BLaER1 treated with 17β-estradiol and CSF1 and Interleukin-3, amounts not matched to agents 10 nM and 100 nM (cell line): Measurements from ENCODE around the gene CLDN11.

Source experiments
- H3K27ac ChIP-seq, 11 experiments: shearing (Covaris generic); formaldehyde crosslinking; 2 replicates each; pipeline ENCODE4 v1.8.1; 2022
- H3K27me3 ChIP-seq, 11 experiments: shearing (Covaris generic); formaldehyde crosslinking; 2 replicates each; pipeline ENCODE4 v1.8.1; 2022
- H3K36me3 ChIP-seq, 11 experiments: shearing (Covaris generic); formaldehyde crosslinking; 2 replicates each; pipeline ENCODE4 v1.8.1; 2022
- H3K4me1 ChIP-seq, 10 experiments: shearing (Covaris generic); formaldehyde crosslinking; 2 replicates each; pipeline ENCODE4 v1.8.1; 2022
- H3K4me2 ChIP-seq, 11 experiments: shearing (Covaris generic); formaldehyde crosslinking; 2 replicates each; pipeline ENCODE4 v1.8.1; 2022
- H3K4me3 ChIP-seq, 10 experiments: shearing (Covaris generic); formaldehyde crosslinking; 2 replicates each; pipeline ENCODE4 v1.8.1; 2022
- H3K9ac ChIP-seq, 11 experiments: shearing (Covaris generic); formaldehyde crosslinking; 2 replicates each; pipeline ENCODE4 v1.8.1; 2022
- H3K9me3 ChIP-seq, 11 experiments: shearing (Covaris generic); formaldehyde crosslinking; replicated peaks in 1 of 11; 2 replicates each; pipeline ENCODE4 v1.8.1; 2022
- H4K20me1 ChIP-seq, 11 experiments: shearing (Covaris generic); formaldehyde crosslinking; 2 replicates each; pipeline ENCODE4 v1.8.1; 2022
- Cebpa-rat ChIP-seq, 11 experiments: shearing (Covaris generic); IDR thresholded peaks; 2 replicates each; pipeline ENCODE4 v1.8.1; 2022

Gene CLDN11

GRCh38 chr3:170436697-170437096 is 18.0 kb downstream of the CLDN11 start:
- no peak overlapping the region for H3K4me2 ChIP-seq
- no peaks in the 10 kb centered on the region for H4K20me1 ChIP-seq
- H3K9me3 ChIP-seq = no peaks in the 10 kb centered on the region
- no peak overlapping the region for H3K27ac ChIP-seq
- H3K4me1 ChIP-seq = no peaks in the 10 kb centered on the region
- no peak overlapping the region for H3K4me3 ChIP-seq
- H3K36me3 ChIP-seq = no peaks in the 10 kb centered on the region
- TF ChIP-seq Cebpa-rat (IDR thresholded peaks at IDR 0.05) = no peak
- no peaks in the 10 kb centered on the region for H3K27me3 ChIP-seq
- H3K9ac ChIP-seq = no peak overlapping the region

- no peaks in the 10 kb centered on the region for H3K36me3 ChIP-seq
- no peaks in the 10 kb centered on the region for H4K20me1 ChIP-seq
- H3K9ac ChIP-seq = no peak overlapping the region
- no peaks in the 10 kb centered on the region for H3K9me3 ChIP-seq
- H3K27ac ChIP-seq = no peak overlapping the region
- no peak overlapping the region for H3K4me3 ChIP-seq
- TF ChIP-seq Cebpa-rat (IDR thresholded peaks at IDR 0.05) = no peak
- no peaks in the 10 kb centered on the region for H3K27me3 ChIP-seq
- H3K4me1 ChIP-seq = no peaks in the 10 kb centered on the region
- no peak overlapping the region for H3K4me2 ChIP-seq
Measured at GRCh38 chr3:170437176-170437575, 18.5 kb downstream of the CLDN11 start.

- no peak for TF ChIP-seq Cebpa-rat (IDR thresholded peaks at IDR 0.05)
- Histone ChIP-seq H3K27me3 (no peaks in the 10 kb centered on the region), H3K4me3 (no peak overlapping the region), H4K20me1 (no peaks in the 10 kb centered on the region), H3K4me1 (no peaks in the 10 kb centered on the region), H3K9me3 (no peaks in the 10 kb centered on the region), H3K36me3 (no peaks in the 10 kb centered on the region), H3K4me2 (no peak overlapping the region), H3K27ac (no peak overlapping the region), H3K9ac (no peak overlapping the region)
Measured at GRCh38 chr3:170437696-170438407, 19.2 kb downstream of the CLDN11 start.

- no peak for TF ChIP-seq Cebpa-rat (IDR thresholded peaks at IDR 0.05)
- no peak overlapping the region for H3K27ac ChIP-seq
- no peaks in the 10 kb centered on the region for H3K9me3 ChIP-seq
- no peaks in the 10 kb centered on the region for H3K4me1 ChIP-seq
- no peaks in the 10 kb centered on the region for H3K36me3 ChIP-seq
- no peaks in the 10 kb centered on the region for H4K20me1 ChIP-seq
- H3K9ac ChIP-seq = no peak overlapping the region
- no peak overlapping the region for H3K4me3 ChIP-seq
- no peaks in the 10 kb centered on the region for H3K27me3 ChIP-seq
- no peak overlapping the region for H3K4me2 ChIP-seq
Measured at GRCh38 chr3:170438836-170439235, 20.2 kb downstream of the CLDN11 start.

GRCh38 chr3:170440344-170440743 is 21.7 kb downstream of the CLDN11 start:
- Histone ChIP-seq H3K27me3 (no peaks in the 10 kb centered on the region), H3K36me3 (no peaks in the 10 kb centered on the region), H4K20me1 (no peaks in the 10 kb centered on the region), H3K4me2 (no peak overlapping the region), H3K9ac (no peak overlapping the region), H3K9me3 (no peaks in the 10 kb centered on the region), H3K27ac (no peak overlapping the region), H3K4me3 (no peak overlapping the region), H3K4me1 (no peaks in the 10 kb centered on the region)
- no peak for TF ChIP-seq Cebpa-rat (IDR thresholded peaks at IDR 0.05)

GRCh38 chr3:170441412-170441811 is 22.7 kb downstream of the CLDN11 start:
- no peaks in the 10 kb centered on the region for H3K36me3 ChIP-seq
- no peaks in the 10 kb centered on the region for H4K20me1 ChIP-seq
- no peak for TF ChIP-seq Cebpa-rat (IDR thresholded peaks at IDR 0.05)
- no peaks in the 10 kb centered on the region for H3K9me3 ChIP-seq
- no peak overlapping the region for H3K4me3 ChIP-seq
- no peaks in the 10 kb centered on the region for H3K27me3 ChIP-seq
- no peak overlapping the region for H3K4me2 ChIP-seq
- no peak overlapping the region for H3K9ac ChIP-seq
- H3K27ac ChIP-seq = no peak overlapping the region
- H3K4me1 ChIP-seq = no peaks in the 10 kb centered on the region

GRCh38 chr3:170442947-170443346 is 24.3 kb downstream of the CLDN11 start:
- H4K20me1 ChIP-seq = no peaks in the 10 kb centered on the region
- H3K9me3 ChIP-seq = no peaks in the 10 kb centered on the region
- H3K4me2 ChIP-seq = no peak overlapping the region
- no peaks in the 10 kb centered on the region for H3K27me3 ChIP-seq
- H3K4me1 ChIP-seq = no peaks in the 10 kb centered on the region
- no peak overlapping the region for H3K27ac ChIP-seq
- TF ChIP-seq Cebpa-rat (IDR thresholded peaks at IDR 0.05) = no peak
- H3K4me3 ChIP-seq = no peak overlapping the region
- H3K36me3 ChIP-seq = no peaks in the 10 kb centered on the region
- H3K9ac ChIP-seq = no peak overlapping the region

- H3K36me3 ChIP-seq = no peaks in the 10 kb centered on the region
- H3K9ac ChIP-seq = no peak overlapping the region
- no peak overlapping the region for H3K27ac ChIP-seq
- no peak for TF ChIP-seq Cebpa-rat (IDR thresholded peaks at IDR 0.05)
- H4K20me1 ChIP-seq = no peaks in the 10 kb centered on the region
- H3K4me3 ChIP-seq = no peak overlapping the region
- no peaks in the 10 kb centered on the region for H3K4me1 ChIP-seq
- no peak overlapping the region for H3K4me2 ChIP-seq
- H3K9me3 ChIP-seq = no peaks in the 10 kb centered on the region
- no peaks in the 10 kb centered on the region for H3K27me3 ChIP-seq
Measured at GRCh38 chr3:170443457-170443856, 24.8 kb downstream of the CLDN11 start.

GRCh38 chr3:170448584-170448983 is 29.9 kb downstream of the CLDN11 start:
- Histone ChIP-seq H4K20me1 (no peaks in the 10 kb centered on the region), H3K4me3 (no peak overlapping the region), H3K4me2 (no peak overlapping the region), H3K36me3 (no peaks in the 10 kb centered on the region), H3K9me3 (no peaks in the 10 kb centered on the region), H3K9ac (no peak overlapping the region), H3K4me1 (no peaks in the 10 kb centered on the region), H3K27me3 (no peaks in the 10 kb centered on the region), H3K27ac (no peak overlapping the region)
- TF ChIP-seq Cebpa-rat (IDR thresholded peaks at IDR 0.05) = no peak

- Histone ChIP-seq H3K4me1 (no peaks in the 10 kb centered on the region), H3K9ac (no peak overlapping the region), H3K4me2 (no peak overlapping the region), H3K36me3 (no peaks in the 10 kb centered on the region), H3K27ac (no peak overlapping the region), H3K9me3 (no peaks in the 10 kb centered on the region), H3K27me3 (no peaks in the 10 kb centered on the region), H3K4me3 (no peak overlapping the region), H4K20me1 (no peaks in the 10 kb centered on the region)
- no peak for TF ChIP-seq Cebpa-rat (IDR thresholded peaks at IDR 0.05)
Measured at GRCh38 chr3:170450039-170450438, 31.4 kb downstream of the CLDN11 start.
